Endothelial cell of umbilical vein (primary cell): Measurements from ENCODE around the gene CCN2.

Source experiments
- EZH2 ChIP-seq: IDR thresholded peaks from 2 replicates; pipeline ENCODE4 v1.6.1; 2012; ENCODE audit warnings: borderline replicate concordance, low read depth, mild to moderate bottlenecking, moderate library complexity, low read length, inconsistent platforms; ENCODE audit not compliant: severe bottlenecking
- TF ChIP-seq, protein P1 (sequence below), 2 donors: IDR thresholded peaks; 1 replicate in 1 of 2; 2 replicates in 1 of 2; pipeline ENCODE4 v1.5.1; 2011; ENCODE audit warnings: low read length in 2 of 2, mild to moderate bottlenecking in 2 of 2, moderate library complexity in 2 of 2, control low read depth in 1 of 2, inconsistent platforms in 1 of 2, low read depth in 1 of 2; ENCODE audit not compliant: insufficient read depth in 1 of 2; ENCODE audit errors: extremely low read depth in 1 of 2

DNA sequence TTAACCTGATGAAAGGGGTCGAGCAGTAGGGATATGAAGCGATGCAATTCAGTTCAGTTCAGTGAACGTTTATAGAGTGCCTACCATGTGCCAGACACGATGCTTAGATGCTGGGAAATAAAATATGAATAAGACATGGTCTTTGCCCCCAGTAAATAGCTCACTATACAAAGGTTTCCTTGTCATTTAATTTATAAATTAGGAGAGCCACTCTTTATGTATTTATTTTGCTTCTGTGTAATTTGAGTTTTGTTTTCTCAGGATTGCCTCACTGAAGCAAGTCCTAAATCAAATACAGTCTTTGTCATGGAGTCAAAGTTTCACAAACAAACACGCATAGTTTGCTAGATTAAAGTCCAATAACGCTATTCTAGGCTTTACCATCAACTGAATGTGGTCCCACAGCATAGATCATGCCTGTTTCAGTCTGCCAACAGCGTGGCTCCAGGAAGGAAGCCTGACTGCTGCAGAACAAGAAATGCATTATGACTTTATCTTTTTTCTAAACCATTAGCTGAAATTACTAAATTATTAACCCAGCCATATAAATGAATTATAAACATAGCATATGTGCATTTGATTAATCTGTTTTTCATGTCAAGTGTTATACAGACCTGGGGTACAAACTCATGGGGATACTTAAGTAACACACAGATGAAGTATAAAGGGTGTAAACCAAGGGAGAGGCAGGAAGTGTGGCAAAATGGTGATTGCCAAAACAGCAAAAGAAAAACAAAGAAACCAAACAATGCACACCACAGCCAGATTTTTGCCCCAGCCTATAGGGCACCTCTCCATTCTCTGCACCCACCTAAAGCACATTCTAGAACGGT lies 29.8 kb upstream of the CCN2 start:
- TF ChIP-seq, protein P1, sequence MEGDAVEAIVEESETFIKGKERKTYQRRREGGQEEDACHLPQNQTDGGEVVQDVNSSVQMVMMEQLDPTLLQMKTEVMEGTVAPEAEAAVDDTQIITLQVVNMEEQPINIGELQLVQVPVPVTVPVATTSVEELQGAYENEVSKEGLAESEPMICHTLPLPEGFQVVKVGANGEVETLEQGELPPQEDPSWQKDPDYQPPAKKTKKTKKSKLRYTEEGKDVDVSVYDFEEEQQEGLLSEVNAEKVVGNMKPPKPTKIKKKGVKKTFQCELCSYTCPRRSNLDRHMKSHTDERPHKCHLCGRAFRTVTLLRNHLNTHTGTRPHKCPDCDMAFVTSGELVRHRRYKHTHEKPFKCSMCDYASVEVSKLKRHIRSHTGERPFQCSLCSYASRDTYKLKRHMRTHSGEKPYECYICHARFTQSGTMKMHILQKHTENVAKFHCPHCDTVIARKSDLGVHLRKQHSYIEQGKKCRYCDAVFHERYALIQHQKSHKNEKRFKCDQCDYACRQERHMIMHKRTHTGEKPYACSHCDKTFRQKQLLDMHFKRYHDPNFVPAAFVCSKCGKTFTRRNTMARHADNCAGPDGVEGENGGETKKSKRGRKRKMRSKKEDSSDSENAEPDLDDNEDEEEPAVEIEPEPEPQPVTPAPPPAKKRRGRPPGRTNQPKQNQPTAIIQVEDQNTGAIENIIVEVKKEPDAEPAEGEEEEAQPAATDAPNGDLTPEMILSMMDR (IDR thresholded peaks at IDR 0.05; ENCODE audit: extremely low read depth in 1 of 2, insufficient read depth in 1 of 2, low read depth in 1 of 2, low read length in 2 of 2): no peak
- TF ChIP-seq EZH2: no peak
